HuH-7.5 (cell line): ENCODE measurements around the gene RPL10.

Experiments
- DNase-seq: peaks from one replicate; pipeline ENCODE4 v3.0.0; 2011; ENCODE audit warnings: low spot score

RPL10 gene

GRCh38 chrX:154430916-154431315 is 32.7 kb downstream of the RPL10 start:
- DNase-seq, result no peak

GRCh38 chrX:154431341-154431740 is 33.2 kb downstream of the RPL10 start:
- DNase-seq, result no peak

GRCh38 chrX:154432210-154432609 is 34.0 kb downstream of the RPL10 start:
- no peak for DNase-seq

GRCh38 chrX:154433605-154434004 is 35.4 kb downstream of the RPL10 start:
- no peak for DNase-seq

GRCh38 chrX:154434394-154435168 is 36.4 kb downstream of the RPL10 start:
- DNase-seq, result no peak

GRCh38 chrX:154435171-154435733 is 37.1 kb downstream of the RPL10 start:
- DNase-seq, result no peak

GRCh38 chrX:154436374-154436982 is 38.3 kb downstream of the RPL10 start:
- peak; percentile 65 for DNase-seq

- DNase-seq, result peak; percentile 66
Observed at GRCh38 chrX:154436983-154437752, 39.0 kb downstream of the RPL10 start, which contains the start of gene GDI1. Gene GDI1, plus strand, starts transcription at chrX:154437154. Its CDS starts 101 bp downstream, at chrX:154437255.

- DNase-seq, result no peak
Observed at GRCh38 chrX:154437971-154438893, 40.1 kb downstream of the RPL10 start.

- no peak for DNase-seq
Observed at GRCh38 chrX:154439841-154440240, 41.7 kb downstream of the RPL10 start.

- DNase-seq, result no peak
Observed at GRCh38 chrX:154440623-154441357, 42.6 kb downstream of the RPL10 start.

- no peak for DNase-seq
Observed at GRCh38 chrX:154441564-154441963, 43.4 kb downstream of the RPL10 start.

GRCh38 chrX:154441984-154442707 is 44.0 kb downstream of the RPL10 start:
- no peak for DNase-seq

- DNase-seq, result no peak
Observed at GRCh38 chrX:154443479-154443910, 45.3 kb downstream of the RPL10 start.

GRCh38 chrX:154443992-154444754 is 46.0 kb downstream of the RPL10 start, which contains the start of gene FAM50A:
Gene FAM50A, plus strand, starts transcription at chrX:154444141. Its CDS starts 95 bp downstream, at chrX:154444236.
- DNase-seq, result peak; percentile 79

- no peak for DNase-seq
Observed at GRCh38 chrX:154444755-154445246, 46.6 kb downstream of the RPL10 start.

GRCh38 chrX:154445776-154446175 is 47.6 kb downstream of the RPL10 start:
- DNase-seq, result no peak

GRCh38 chrX:154446430-154446829 is 48.3 kb downstream of the RPL10 start:
- DNase-seq, result no peak

- no peak for DNase-seq
Observed at GRCh38 chrX:154448484-154448883, 50.3 kb downstream of the RPL10 start.
